ENCODE data around the gene ITGA1. TPM values are rescaled to one million over a fixed set of nuclear protein-coding genes. Genes with fewer than 3 reads are reported as not detected.
A peak's percentile ranks its signal among the peaks of the same experiment; 100 is the strongest.

Gene ITGA1
- polyA plus RNA-seq, 2 donors = 5.3 to 7.7 TPM

DNA sequence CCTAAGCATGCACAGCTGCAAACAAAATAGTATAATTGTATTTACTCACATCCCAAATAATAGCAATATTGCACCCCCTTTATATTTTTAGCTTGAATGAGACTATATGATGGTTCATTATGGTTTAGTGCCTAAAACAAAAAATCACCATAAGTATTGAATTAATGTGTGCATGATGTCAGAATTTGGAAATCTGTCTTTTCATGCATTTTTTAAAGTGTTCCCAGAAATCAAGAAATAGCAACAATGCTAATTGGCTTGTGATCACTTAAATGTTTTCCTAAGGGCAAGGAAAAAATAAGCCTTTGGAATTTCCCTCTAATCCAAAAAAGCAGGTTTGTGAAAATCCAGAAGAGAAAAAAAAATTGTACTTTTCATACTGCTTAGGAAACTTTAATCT lies 150.5 kb downstream of the ITGA1 start:
- H3K9me3 ChIP-seq (ENCODE audit: control insufficient read depth in 2 of 2, insufficient read depth in 1 of 2, low read depth in 1 of 2, low read length in 1 of 2) = no peaks in the 10 kb centered on the region
- H3K4me1 ChIP-seq (ENCODE audit: control insufficient read depth in 2 of 2, insufficient read depth in 2 of 2, low read length in 1 of 2) = peaks cover 0 to 2% of the 10 kb centered on the region in 2 donors
- no peak overlapping the region for H3K4me3 ChIP-seq (ENCODE audit: low read depth in 1 of 2, low read length in 2 of 2)
- H3K36me3 ChIP-seq (ENCODE audit: control insufficient read depth in 2 of 2, insufficient read depth in 2 of 2, low read length in 1 of 2) = peaks cover 0 to 3% of the 10 kb centered on the region in 2 donors
- H3K27ac ChIP-seq (ENCODE audit: low read depth in 2 of 2, low read length in 1 of 2) = no peak overlapping the region
- H3K27me3 ChIP-seq (ENCODE audit: control insufficient read depth in 1 of 2, insufficient read depth in 2 of 2, low read length in 2 of 2) = no peaks in the 10 kb centered on the region

DNA sequence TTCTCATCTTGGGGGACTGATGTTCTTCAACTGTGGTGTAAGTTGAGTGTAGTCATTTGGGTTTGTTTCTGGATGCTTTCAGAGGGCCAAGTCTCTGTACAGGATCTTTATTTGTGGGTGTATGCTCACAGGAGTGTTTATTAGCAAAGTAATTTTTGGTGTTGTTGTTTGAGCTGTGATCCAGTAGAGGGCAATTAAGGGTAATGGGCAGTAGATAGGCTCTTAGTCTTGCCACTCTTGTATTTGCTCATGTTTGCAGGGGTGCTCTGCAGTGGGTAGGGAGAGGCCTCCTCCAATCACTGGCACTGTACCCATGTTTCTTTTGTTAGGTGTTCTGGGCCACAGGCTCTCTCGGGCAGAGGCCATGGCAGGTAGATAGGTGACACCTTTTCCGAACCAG lies 155.6 kb downstream of the ITGA1 start:
- Histone ChIP-seq H3K9me3 (ENCODE audit: control insufficient read depth in 2 of 2, insufficient read depth in 1 of 2, low read depth in 1 of 2, low read length in 1 of 2) (peaks cover 0 to 2% of the 10 kb centered on the region in 2 donors), H3K36me3 (ENCODE audit: control insufficient read depth in 2 of 2, insufficient read depth in 2 of 2, low read length in 1 of 2) (no peaks in the 10 kb centered on the region), H3K4me3 (ENCODE audit: low read depth in 1 of 2, low read length in 2 of 2) (no peak overlapping the region), H3K4me1 (ENCODE audit: control insufficient read depth in 2 of 2, insufficient read depth in 2 of 2, low read length in 1 of 2) (no peaks in the 10 kb centered on the region), H3K27ac (ENCODE audit: low read depth in 2 of 2, low read length in 1 of 2) (no peak overlapping the region), H3K27me3 (ENCODE audit: control insufficient read depth in 1 of 2, insufficient read depth in 2 of 2, low read length in 2 of 2) (no peaks in the 10 kb centered on the region)
- 94 to 97% methylated on average over 2 of the region's 2 CpGs for WGBS, 2 donors

DNA sequence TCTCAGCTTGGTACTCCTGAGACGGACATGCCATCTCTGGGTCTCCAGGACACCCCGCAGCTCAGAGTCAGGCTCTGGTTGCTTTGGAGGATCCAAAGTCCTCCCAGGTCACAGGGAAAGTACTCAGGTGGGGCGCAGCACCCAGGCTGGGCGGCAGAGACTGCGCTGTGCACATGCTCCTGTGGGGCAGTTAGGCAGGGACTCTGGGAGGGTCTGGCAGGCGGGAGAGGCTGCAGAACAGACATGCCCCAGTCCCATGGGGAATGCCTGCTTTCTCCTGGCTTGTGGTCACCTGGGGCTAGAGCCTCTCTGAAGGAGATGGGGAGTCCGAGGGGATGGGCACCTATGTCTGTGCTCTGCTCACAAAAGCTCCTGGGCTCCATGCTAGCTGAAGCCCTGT lies 156.1 kb downstream of the ITGA1 start:
- Histone ChIP-seq H3K4me3 (ENCODE audit: low read depth in 1 of 2, low read length in 2 of 2) (no peak overlapping the region), H3K27ac (ENCODE audit: low read depth in 2 of 2, low read length in 1 of 2) (peak overlapping the region in 1 of 2 donors; percentile 51), H3K4me1 (ENCODE audit: control insufficient read depth in 2 of 2, insufficient read depth in 2 of 2, low read length in 1 of 2) (no peaks in the 10 kb centered on the region), H3K36me3 (ENCODE audit: control insufficient read depth in 2 of 2, insufficient read depth in 2 of 2, low read length in 1 of 2) (no peaks in the 10 kb centered on the region), H3K9me3 (ENCODE audit: control insufficient read depth in 2 of 2, insufficient read depth in 1 of 2, low read depth in 1 of 2, low read length in 1 of 2) (peaks cover 0 to 2% of the 10 kb centered on the region in 2 donors), H3K27me3 (ENCODE audit: control insufficient read depth in 1 of 2, insufficient read depth in 2 of 2, low read length in 2 of 2) (no peaks in the 10 kb centered on the region)
- WGBS, 2 donors = 94 to 96% methylated on average over 7 of the region's 7 CpGs

- 25 to 27% methylated on average over 4 of the region's 4 CpGs for WGBS, 2 donors
- Histone ChIP-seq H3K27ac (ENCODE audit: low read depth in 2 of 2, low read length in 1 of 2) (no peak overlapping the region), H3K36me3 (ENCODE audit: control insufficient read depth in 2 of 2, insufficient read depth in 2 of 2, low read length in 1 of 2) (no peaks in the 10 kb centered on the region), H3K4me1 (ENCODE audit: control insufficient read depth in 2 of 2, insufficient read depth in 2 of 2, low read length in 1 of 2) (no peaks in the 10 kb centered on the region), H3K27me3 (ENCODE audit: control insufficient read depth in 1 of 2, insufficient read depth in 2 of 2, low read length in 2 of 2) (no peaks in the 10 kb centered on the region), H3K4me3 (ENCODE audit: low read depth in 1 of 2, low read length in 2 of 2) (peak overlapping the region in 1 of 2 donors; percentile 37), H3K9me3 (ENCODE audit: control insufficient read depth in 2 of 2, insufficient read depth in 1 of 2, low read depth in 1 of 2, low read length in 1 of 2) (peaks cover 0 to 2% of the 10 kb centered on the region in 2 donors)
These were observed 157.3 kb downstream of the ITGA1 start for GRCh38 chr5:52945040-52945439.

- H3K9me3 ChIP-seq (ENCODE audit: control insufficient read depth in 2 of 2, insufficient read depth in 1 of 2, low read depth in 1 of 2, low read length in 1 of 2) = peaks cover 0 to 2% of the 10 kb centered on the region in 2 donors
- no peaks in the 10 kb centered on the region for H3K36me3 ChIP-seq (ENCODE audit: control insufficient read depth in 2 of 2, insufficient read depth in 2 of 2, low read length in 1 of 2)
- H3K27ac ChIP-seq (ENCODE audit: low read depth in 2 of 2, low read length in 1 of 2) = no peak overlapping the region
- H3K4me1 ChIP-seq (ENCODE audit: control insufficient read depth in 2 of 2, insufficient read depth in 2 of 2, low read length in 1 of 2) = no peaks in the 10 kb centered on the region
- WGBS, 2 donors = 53 to 60% methylated on average over 4 of the region's 4 CpGs
- no peak overlapping the region for H3K4me3 ChIP-seq (ENCODE audit: low read depth in 1 of 2, low read length in 2 of 2)
- H3K27me3 ChIP-seq (ENCODE audit: control insufficient read depth in 1 of 2, insufficient read depth in 2 of 2, low read length in 2 of 2) = no peaks in the 10 kb centered on the region
These were observed 159.5 kb downstream of the ITGA1 start for GRCh38 chr5:52947208-52947607.

- H3K27ac ChIP-seq (ENCODE audit: low read depth in 2 of 2, low read length in 1 of 2) = no peak overlapping the region
- peaks cover 0 to 2% of the 10 kb centered on the region in 2 donors for H3K9me3 ChIP-seq (ENCODE audit: control insufficient read depth in 2 of 2, insufficient read depth in 1 of 2, low read depth in 1 of 2, low read length in 1 of 2)
- no peaks in the 10 kb centered on the region for H3K36me3 ChIP-seq (ENCODE audit: control insufficient read depth in 2 of 2, insufficient read depth in 2 of 2, low read length in 1 of 2)
- H3K27me3 ChIP-seq (ENCODE audit: control insufficient read depth in 1 of 2, insufficient read depth in 2 of 2, low read length in 2 of 2) = no peaks in the 10 kb centered on the region
- H3K4me3 ChIP-seq (ENCODE audit: low read depth in 1 of 2, low read length in 2 of 2) = no peak overlapping the region
- no peaks in the 10 kb centered on the region for H3K4me1 ChIP-seq (ENCODE audit: control insufficient read depth in 2 of 2, insufficient read depth in 2 of 2, low read length in 1 of 2)
These were observed 160.1 kb downstream of the ITGA1 start for GRCh38 chr5:52947851-52948250.

GRCh38 chr5:52948418-52949076 lies 160.8 kb downstream of the ITGA1 start:
- H3K27ac ChIP-seq (ENCODE audit: low read depth in 2 of 2, low read length in 1 of 2) = no peak overlapping the region
- H3K36me3 ChIP-seq (ENCODE audit: control insufficient read depth in 2 of 2, insufficient read depth in 2 of 2, low read length in 1 of 2) = no peaks in the 10 kb centered on the region
- H3K4me1 ChIP-seq (ENCODE audit: control insufficient read depth in 2 of 2, insufficient read depth in 2 of 2, low read length in 1 of 2) = no peaks in the 10 kb centered on the region
- 13 to 32% methylated on average over 1 of the region's 1 CpG for WGBS, 2 donors
- no peak overlapping the region for H3K4me3 ChIP-seq (ENCODE audit: low read depth in 1 of 2, low read length in 2 of 2)
- peaks cover 0 to 2% of the 10 kb centered on the region in 2 donors for H3K9me3 ChIP-seq (ENCODE audit: control insufficient read depth in 2 of 2, insufficient read depth in 1 of 2, low read depth in 1 of 2, low read length in 1 of 2)
- H3K27me3 ChIP-seq (ENCODE audit: control insufficient read depth in 1 of 2, insufficient read depth in 2 of 2, low read length in 2 of 2) = no peaks in the 10 kb centered on the region

DNA sequence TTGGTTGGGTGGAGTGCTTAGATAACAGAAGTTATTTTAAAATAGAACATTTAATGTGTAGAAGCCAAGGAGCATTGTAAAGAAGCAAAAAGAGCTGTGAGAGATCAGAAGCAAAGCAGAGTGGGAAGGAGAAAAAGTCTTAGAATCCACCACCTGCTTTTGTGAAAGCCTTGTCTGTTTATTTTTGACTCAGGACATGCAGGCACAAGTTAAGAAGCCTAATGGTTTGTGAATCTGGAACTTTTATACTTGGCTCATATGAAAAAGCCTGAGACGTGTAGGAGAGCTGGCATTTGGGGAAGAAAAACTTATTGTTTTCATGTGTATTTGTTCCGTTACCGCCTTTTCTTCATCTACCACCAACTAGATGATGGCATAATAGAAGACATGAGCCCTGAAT lies 163.0 kb downstream of the ITGA1 start:
- H3K27me3 ChIP-seq (ENCODE audit: control insufficient read depth in 1 of 2, insufficient read depth in 2 of 2, low read length in 2 of 2) = no peaks in the 10 kb centered on the region
- H3K9me3 ChIP-seq (ENCODE audit: control insufficient read depth in 2 of 2, insufficient read depth in 1 of 2, low read depth in 1 of 2, low read length in 1 of 2) = no peaks in the 10 kb centered on the region
- no peaks in the 10 kb centered on the region for H3K36me3 ChIP-seq (ENCODE audit: control insufficient read depth in 2 of 2, insufficient read depth in 2 of 2, low read length in 1 of 2)
- WGBS, 2 donors = 47 to 69% methylated on average over 3 of the region's 3 CpGs
- H3K4me3 ChIP-seq (ENCODE audit: low read depth in 1 of 2, low read length in 2 of 2) = no peak overlapping the region
- H3K4me1 ChIP-seq (ENCODE audit: control insufficient read depth in 2 of 2, insufficient read depth in 2 of 2, low read length in 1 of 2) = no peaks in the 10 kb centered on the region
- H3K27ac ChIP-seq (ENCODE audit: low read depth in 2 of 2, low read length in 1 of 2) = no peak overlapping the region

DNA sequence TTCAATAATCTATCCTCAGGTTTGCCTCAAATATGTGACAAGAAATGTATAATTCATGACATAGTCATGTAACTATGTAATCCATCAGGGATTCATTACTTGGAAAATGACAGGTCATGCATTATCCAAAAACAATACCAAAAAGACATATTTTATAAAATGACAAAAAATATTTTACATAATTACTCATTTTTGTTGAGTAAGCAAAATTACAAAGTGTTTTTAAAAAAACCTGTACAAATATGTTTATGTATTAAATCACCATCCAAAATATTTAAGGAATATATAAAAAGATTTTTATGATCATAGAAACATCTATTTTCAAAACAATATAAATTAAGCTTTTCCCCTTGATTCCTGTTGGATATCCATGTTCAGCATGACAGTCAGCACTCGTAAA lies 164.8 kb downstream of the ITGA1 start:
- Histone ChIP-seq H3K9me3 (ENCODE audit: control insufficient read depth in 2 of 2, insufficient read depth in 1 of 2, low read depth in 1 of 2, low read length in 1 of 2) (no peaks in the 10 kb centered on the region), H3K27me3 (ENCODE audit: control insufficient read depth in 1 of 2, insufficient read depth in 2 of 2, low read length in 2 of 2) (no peaks in the 10 kb centered on the region), H3K36me3 (ENCODE audit: control insufficient read depth in 2 of 2, insufficient read depth in 2 of 2, low read length in 1 of 2) (no peaks in the 10 kb centered on the region), H3K4me3 (ENCODE audit: low read depth in 1 of 2, low read length in 2 of 2) (no peak overlapping the region), H3K27ac (ENCODE audit: low read depth in 2 of 2, low read length in 1 of 2) (no peak overlapping the region), H3K4me1 (ENCODE audit: control insufficient read depth in 2 of 2, insufficient read depth in 2 of 2, low read length in 1 of 2) (peaks cover 0 to 1% of the 10 kb centered on the region in 2 donors)
- 89 to 97% methylated on average over 1 of the region's 1 CpG for WGBS, 2 donors

DNA sequence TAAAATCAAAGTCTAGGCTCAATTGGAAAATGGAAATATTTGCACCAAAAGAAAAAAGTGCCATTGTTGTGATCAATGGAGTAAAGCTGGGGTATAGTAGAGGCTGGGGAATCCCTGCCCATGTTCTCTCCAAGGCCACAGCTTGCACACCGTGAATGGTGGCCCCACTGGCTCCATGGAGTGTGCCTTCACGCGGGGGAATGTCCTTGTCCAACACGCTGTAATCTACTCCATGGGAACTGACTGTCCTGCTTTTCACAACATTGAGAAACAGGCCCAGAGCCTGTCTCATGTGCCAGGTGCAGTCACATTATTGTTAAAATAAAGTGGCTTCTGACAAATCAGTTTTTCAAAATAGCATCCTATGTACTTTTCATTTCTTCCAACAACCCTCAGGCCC lies 168.3 kb downstream of the ITGA1 start:
- Histone ChIP-seq H3K9me3 (ENCODE audit: control insufficient read depth in 2 of 2, insufficient read depth in 1 of 2, low read depth in 1 of 2, low read length in 1 of 2) (no peaks in the 10 kb centered on the region), H3K36me3 (ENCODE audit: control insufficient read depth in 2 of 2, insufficient read depth in 2 of 2, low read length in 1 of 2) (no peaks in the 10 kb centered on the region), H3K4me3 (ENCODE audit: low read depth in 1 of 2, low read length in 2 of 2) (no peak overlapping the region), H3K27ac (ENCODE audit: low read depth in 2 of 2, low read length in 1 of 2) (no peak overlapping the region), H3K27me3 (ENCODE audit: control insufficient read depth in 1 of 2, insufficient read depth in 2 of 2, low read length in 2 of 2) (no peaks in the 10 kb centered on the region), H3K4me1 (ENCODE audit: control insufficient read depth in 2 of 2, insufficient read depth in 2 of 2, low read length in 1 of 2) (peaks cover 0 to 2% of the 10 kb centered on the region in 2 donors)
- 88 to 89% methylated on average over 4 of the region's 4 CpGs for WGBS, 2 donors
